Stimulated activated CD8-positive, alpha-beta memory T cell treated with anti-CD3 and anti-CD28 coated beads, Interleukin-12 subunit alpha, Interleukin-12 subunit beta, amount 100 ng/mL, for 1 hour (primary cell): ENCODE data around the gene CFAP53.

Experiments
- DNase-seq: peaks from one replicate; pipeline ENCODE4 v3.0.0-alpha.2; 2020; ENCODE audit warnings: low read depth

CFAP53 gene

DNA sequence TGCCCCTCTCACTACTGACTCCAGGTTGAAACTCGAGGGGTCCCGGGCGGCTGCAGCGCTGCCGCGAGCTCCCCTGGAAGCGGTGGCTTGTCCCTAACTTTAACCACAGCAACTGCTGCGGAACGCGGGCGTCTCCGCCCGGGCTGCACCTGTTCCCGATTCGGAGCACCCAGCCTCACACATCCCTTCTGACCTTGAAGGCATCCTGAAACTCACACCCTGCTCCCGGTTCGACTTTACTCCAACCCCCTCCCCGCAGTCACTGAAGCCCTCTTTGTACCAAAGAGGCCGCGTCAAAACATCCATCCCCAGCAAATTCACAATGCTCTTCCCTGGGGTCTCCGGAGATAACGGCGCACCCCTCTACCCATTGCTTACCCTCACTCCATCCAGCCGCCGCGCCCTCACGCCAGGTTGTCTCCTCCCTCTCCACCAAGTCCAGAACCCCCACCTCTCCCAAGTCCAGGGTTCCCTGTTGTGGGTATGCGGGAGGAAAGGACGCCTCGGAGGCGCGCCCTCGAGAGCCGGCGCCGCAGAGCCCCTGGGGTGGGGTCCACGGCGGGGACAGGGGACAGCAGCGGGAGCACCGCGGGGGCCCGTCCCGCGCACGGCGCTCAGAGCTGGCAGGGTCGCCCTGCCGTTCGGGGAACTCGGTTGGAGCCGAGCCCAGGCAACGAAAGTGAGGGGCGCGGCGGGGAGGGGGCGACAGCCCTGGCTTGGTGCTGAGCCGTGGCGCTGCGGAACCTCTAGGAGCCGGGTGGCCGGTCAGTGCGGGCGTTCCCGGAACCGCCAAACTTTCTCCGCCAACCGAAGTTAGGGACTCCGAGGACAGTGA lies 72.3 kb downstream of the CFAP53 start:
- no peak for DNase-seq

DNA sequence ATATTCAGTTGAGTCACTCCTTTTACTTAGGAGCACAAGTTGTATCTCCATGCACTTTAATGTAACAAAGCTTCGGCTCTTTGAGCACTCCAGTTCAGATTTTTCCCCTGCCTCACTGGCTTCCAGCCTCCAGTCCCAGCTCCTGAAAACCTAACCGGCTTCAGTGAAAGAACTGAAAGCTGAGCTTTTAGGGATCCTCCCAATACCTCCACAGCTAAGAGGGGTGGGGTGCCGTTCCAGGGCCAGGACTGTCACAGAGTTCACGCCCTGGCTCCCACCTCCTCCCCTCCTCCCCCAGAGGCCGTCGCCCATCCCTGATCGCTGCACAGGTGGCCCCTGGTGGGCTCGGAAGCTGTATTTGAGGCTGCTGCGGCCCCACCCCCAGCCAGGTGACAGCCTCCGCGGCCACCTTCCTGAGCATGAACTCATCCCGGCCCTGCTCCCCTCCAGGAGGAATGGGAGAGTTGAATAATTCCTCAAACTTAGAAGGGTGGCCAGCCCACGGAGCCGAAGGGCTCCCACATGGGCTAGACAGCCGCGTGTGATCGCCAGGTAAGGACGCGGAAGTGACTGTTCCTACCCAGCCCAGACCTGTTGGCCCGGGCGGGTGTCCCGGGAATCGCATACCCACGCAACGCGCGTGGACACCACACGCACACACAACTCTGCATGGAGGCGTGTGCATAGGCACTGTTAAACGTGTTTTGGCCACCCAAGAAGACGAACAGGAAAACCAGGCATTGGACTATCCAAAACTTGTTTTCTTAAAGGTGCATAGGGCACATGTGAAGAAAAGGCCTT lies 73.1 kb downstream of the CFAP53 start:
- no peak for DNase-seq

DNA sequence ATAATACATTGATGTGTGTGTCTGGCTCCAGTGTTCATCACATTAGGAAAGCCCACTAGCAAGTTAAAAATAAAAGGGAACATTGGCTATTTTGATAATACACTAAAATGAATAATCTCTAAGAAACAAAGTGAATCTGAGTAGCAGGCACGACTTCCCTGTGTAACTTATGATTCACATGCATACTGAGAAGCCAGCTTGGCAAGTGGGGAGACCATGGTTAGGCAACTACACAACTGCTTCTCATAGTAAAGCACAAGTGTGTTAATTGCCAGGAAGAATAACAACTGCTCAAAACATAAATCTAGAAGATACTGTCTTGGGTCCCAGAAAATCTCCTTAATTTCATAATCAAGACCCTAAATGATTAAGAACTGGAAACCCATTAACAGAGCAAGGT lies 75.4 kb downstream of the CFAP53 start:
- no peak for DNase-seq

DNA sequence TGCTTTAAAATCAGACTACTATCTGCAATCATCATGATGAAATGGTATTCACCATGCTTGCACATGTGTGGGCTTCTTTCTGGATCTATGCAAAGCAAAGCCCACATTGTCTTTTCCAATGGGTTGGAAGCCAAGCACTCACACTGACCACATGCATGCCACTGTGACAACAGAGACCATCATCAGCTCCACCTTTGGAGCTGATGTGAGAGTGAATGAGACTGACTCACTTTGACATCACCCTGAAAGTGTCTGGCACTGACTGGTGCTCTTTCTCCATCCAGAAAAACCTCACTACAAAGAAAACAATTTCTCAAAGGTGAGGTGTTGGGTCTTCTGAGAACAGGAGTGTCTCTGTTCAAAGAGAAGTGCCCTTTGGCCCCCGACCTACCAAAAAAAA lies 76.1 kb downstream of the CFAP53 start:
- DNase-seq = no peak

DNA sequence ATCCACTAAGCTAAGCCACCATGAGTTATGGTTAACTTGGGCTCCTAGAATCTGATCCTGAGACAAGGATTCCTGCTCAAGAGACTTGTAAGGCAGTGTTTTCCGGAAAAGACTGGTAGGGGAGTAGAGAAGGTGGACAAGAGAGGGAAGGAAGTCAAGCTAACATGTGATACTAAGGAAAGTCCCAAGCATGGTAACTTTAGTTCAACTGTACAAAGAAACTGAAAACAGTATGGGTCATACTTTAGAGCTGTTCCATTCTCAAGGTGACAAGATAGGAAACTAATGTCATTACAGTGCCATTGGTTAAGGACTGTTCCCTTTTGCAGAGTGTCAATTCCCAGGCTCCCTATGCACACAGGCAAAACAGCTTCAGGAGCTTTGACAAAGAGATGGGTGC lies 77.1 kb downstream of the CFAP53 start:
- DNase-seq = no peak

DNA sequence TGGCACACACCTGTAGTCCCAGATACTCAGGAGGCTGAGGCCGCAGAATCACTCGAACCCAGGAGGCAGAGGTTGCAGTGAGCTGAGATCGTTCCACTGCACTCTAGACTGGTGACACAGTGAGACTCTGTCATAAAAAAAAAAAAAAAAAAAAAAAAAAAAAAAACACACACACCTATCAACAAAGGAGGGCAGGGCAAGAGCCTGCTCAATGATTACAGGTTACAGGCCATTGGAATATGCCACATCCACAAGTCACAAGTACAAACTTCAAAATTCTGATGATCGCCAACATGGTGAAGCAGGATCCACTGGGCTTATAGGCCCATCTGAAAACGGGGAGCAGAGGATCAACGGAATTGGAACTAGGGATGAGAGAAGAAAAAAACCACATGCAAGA lies 77.6 kb downstream of the CFAP53 start:
- no peak for DNase-seq

DNA sequence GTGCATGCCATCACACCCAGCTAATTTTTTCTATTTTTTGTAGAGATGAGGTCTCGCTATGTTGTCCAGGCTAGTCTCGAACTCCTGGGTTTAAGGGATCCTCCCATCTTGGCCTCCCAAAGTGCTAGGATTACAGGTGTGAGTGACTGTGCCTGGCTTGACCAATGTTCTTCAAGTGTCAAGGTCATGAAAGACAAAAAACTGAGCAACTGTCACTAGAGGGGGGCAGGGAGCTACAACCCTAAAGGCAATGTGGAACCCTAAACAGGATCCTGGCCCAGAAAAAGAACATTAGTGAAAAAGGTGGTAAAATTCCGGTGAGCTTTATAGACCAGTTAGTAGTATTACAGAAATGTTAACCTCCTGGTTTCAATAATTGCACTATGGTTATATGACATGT lies 78.6 kb downstream of the CFAP53 start:
- no peak for DNase-seq

DNA sequence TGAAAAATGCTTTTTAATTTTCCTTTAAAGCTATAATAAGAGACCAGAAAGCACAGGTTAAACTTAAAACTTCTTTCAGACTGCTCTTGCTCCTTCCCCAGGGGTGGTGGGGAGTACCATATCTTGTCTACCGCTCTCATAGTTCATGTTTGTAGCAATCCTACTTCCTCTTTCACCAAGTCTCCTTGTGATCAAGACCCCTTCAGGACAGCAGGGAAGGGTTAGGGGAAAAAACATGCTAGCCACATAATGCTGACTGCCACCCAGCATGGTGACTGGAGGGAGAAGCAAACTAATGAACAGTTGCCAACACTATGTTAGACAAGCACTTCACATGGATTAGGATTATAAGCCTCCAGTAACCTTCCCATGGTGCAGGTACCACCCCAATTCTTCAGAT lies 79.9 kb downstream of the CFAP53 start:
- DNase-seq = no peak

DNA sequence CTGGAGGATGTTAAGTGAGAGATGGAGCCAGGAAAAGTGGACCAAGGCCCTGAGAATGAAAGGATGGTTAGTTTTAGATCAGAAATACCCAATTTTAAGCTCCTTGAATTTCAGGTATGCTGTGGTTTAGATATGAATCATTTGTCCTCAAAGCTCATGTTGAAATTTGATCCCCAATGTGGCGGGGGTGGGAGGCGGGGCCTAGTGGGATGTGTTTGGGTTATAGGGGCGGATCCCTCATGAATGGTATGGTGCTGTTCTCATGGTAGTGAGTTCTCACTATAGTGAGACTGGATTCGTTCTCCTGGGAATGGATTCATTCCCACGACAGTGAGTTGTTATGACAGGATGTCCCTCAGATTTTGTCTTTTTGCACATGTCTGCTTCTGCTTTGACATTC lies 82.7 kb downstream of the CFAP53 start:
- DNase-seq = no peak

DNA sequence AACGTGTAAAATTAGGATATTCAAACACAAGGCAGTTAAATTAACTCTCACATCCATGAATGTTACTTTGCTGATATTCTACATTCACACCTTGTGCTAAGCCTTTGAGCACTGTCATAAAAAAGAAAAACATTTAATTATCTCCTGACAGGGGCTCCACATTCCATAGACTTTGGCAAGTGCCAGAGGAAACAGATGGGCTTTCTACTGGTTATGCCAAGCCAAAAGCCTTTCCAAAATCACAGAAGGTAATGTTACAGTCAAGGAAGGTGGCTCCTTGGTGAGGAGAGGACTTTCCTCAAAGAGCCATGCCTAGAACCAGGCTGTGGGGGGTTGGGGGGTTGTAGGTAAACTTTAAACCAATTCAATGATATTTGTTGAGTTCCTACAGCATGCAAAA lies 83.8 kb downstream of the CFAP53 start:
- DNase-seq = no peak

DNA sequence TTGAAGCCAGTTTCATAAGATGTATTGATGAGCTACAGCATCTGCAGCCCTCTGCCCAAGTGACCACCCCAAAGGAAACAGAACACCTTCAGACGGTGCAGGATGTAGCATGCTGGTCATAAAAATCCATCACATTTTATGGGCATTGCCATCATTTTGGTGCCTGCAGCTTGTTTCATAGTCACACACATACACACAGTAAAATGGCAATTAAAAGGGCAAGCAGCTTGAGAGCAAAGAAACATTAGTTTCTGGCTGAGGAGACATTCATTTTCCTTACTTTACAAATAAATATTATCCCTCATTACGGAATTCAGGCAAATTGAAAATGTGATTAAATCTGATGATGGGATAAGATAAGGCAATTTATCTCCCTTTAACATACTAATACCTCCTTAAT lies 84.7 kb downstream of the CFAP53 start:
- no peak for DNase-seq

DNA sequence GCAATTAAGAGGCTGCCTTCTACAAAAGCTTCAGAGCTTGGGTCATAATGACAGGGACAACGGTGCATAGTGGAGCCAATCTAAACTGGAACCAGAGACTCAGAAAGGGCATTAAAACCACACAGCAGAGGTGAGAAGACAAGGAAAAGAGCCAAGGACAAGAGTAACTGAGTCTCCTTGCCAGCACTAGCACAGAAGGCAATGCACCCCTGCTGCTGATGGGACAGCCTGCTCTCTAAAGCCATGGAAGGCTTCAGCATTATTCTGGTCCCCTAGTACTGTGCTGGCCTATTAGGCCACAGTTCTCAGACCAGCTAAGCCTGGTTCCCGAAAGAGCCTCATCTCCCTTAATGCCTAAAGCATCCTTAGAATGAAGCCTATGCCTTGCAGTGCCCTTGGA lies 86.8 kb downstream of the CFAP53 start:
- no peak for DNase-seq

DNA sequence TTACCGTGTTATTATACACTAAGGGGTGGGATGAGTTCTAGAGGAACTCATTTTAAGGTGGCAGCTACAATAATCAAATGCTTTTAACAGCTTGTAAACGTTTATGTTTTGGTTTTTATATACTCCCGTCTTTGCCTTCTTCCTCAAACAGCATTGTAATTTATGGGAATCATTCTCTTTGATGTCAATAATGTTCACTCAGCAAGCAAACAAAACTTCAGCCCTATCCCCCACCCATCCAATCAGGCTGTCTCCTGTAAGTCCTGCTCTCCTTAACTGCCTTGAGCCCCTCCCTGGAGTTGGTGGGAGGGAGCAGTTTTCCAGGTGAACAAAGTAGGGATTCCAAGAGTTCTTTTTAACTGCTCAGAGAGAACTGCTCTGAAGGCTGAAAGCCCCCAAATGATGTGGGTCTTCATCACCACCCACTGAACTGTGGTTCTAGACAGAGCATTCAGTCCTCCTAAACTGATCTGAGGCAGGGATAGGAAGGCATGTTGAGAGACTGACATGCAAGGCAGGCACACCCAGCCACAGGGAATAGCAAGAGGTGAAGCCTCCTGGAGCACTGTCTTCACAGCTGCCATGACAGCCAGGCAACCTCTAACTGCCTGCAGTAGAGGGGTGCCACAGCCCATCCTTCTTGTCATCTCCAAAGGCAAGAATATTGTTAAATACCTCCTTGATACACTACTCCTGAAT lies 88.9 kb downstream of the CFAP53 start:
- DNase-seq = no peak
